Choroid plexus epithelial cell (primary cell): ENCODE measurements around the gene SYTL3.

Experiments used
- DNase-seq: peaks from one replicate; pipeline ENCODE4 v3.0.0-alpha.2; 2010; ENCODE audit warnings: low read depth
- H3K4me3 ChIP-seq: 2 replicates; pipeline ENCODE4 v1.5.1; 2011; ENCODE audit warnings: low read depth, mild to moderate bottlenecking, control low read depth, low read length, moderate library complexity
- CTCF ChIP-seq: conservative IDR thresholded peaks from 2 replicates; pipeline ENCODE4 v1.5.1; 2011; ENCODE audit warnings: low read depth, mild to moderate bottlenecking, control low read depth, inconsistent platforms, low read length, moderate library complexity

The SYTL3 gene

GRCh38 chr6:158813032-158813431 lies 163.2 kb downstream of the SYTL3 start:
- DNase-seq: no peak
- TF ChIP-seq CTCF: no peak

More at GRCh38 chr6:158813032-158813431, 163.2 kb downstream of the SYTL3 start:
- no peak overlapping the region for H3K4me3 ChIP-seq
